Measurements from ENCODE around the gene HPS4.

DNA sequence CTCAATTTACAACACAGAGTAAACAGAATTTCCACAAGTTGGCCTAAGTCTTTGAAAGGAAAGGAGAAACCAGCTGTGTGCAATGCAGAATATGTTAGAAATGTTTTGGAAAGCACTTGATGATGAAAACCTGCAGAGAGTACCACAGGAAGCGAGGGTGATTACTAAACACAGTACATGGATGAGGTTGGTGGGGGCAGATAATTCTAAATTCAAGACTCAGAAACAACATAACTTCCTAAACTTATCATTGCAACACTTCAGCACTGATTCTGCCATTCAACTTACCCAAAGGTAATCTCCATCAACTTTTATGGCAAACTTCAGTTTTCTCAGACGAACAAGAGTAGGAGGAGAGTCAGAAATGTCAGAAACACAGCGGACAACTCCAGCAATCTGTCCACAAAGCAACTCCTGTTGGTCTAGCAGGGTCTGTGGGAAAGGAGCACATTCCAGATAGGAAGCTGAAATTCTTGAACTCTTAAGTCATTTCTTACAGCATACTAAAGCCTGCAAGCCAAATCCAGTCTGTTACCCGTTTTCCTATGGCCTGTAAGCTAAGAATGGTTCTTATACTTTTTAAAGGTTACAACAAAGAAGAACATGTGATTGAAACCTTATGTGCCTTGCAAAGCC is 6.8 kb downstream of the HPS4 start:
- TF ChIP-seq, protein P1, sequence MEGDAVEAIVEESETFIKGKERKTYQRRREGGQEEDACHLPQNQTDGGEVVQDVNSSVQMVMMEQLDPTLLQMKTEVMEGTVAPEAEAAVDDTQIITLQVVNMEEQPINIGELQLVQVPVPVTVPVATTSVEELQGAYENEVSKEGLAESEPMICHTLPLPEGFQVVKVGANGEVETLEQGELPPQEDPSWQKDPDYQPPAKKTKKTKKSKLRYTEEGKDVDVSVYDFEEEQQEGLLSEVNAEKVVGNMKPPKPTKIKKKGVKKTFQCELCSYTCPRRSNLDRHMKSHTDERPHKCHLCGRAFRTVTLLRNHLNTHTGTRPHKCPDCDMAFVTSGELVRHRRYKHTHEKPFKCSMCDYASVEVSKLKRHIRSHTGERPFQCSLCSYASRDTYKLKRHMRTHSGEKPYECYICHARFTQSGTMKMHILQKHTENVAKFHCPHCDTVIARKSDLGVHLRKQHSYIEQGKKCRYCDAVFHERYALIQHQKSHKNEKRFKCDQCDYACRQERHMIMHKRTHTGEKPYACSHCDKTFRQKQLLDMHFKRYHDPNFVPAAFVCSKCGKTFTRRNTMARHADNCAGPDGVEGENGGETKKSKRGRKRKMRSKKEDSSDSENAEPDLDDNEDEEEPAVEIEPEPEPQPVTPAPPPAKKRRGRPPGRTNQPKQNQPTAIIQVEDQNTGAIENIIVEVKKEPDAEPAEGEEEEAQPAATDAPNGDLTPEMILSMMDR (IDR thresholded peaks at IDR 0.05) = no peak
- no peak for TF ChIP-seq POLR2A (IDR thresholded peaks at IDR 0.05)
